G401.6 (cell line): ENCODE results near the gene MACF1.

Source experiments
- FAIRE-seq: peaks from 2 replicates; lab custom pipeline; 2012; peaks lifted over from hg19 to GRCh38; lab: Jason Lieb, UNC

Gene MACF1

GRCh38 chr1:39305555-39305954 is 101.1 kb downstream of the MACF1 start:
- FAIRE-seq = no peak

- no peak for FAIRE-seq
Measured at GRCh38 chr1:39310015-39310414, 105.5 kb downstream of the MACF1 start.

GRCh38 chr1:39310691-39311090 is 106.2 kb downstream of the MACF1 start:
- FAIRE-seq = no peak

GRCh38 chr1:39317111-39317510 is 112.6 kb downstream of the MACF1 start:
- FAIRE-seq = no peak

- FAIRE-seq = no peak
Measured at GRCh38 chr1:39317910-39318633, 113.6 kb downstream of the MACF1 start.

- no peak for FAIRE-seq
Measured at GRCh38 chr1:39321979-39322378, 117.5 kb downstream of the MACF1 start.

GRCh38 chr1:39322431-39322830 is 117.9 kb downstream of the MACF1 start:
- no peak for FAIRE-seq

GRCh38 chr1:39324888-39325287 is 120.4 kb downstream of the MACF1 start:
- no peak for FAIRE-seq

GRCh38 chr1:39326836-39327235 is 122.3 kb downstream of the MACF1 start:
- no peak for FAIRE-seq

GRCh38 chr1:39328095-39328494 is 123.6 kb downstream of the MACF1 start:
- FAIRE-seq = no peak

GRCh38 chr1:39328586-39329121 is 124.2 kb downstream of the MACF1 start:
- FAIRE-seq = no peak

- FAIRE-seq = no peak
Measured at GRCh38 chr1:39331647-39332046, 127.2 kb downstream of the MACF1 start.

- no peak for FAIRE-seq
Measured at GRCh38 chr1:39332291-39332690, 127.8 kb downstream of the MACF1 start.

GRCh38 chr1:39332828-39333227 is 128.3 kb downstream of the MACF1 start:
- no peak for FAIRE-seq

GRCh38 chr1:39333296-39333695 is 128.8 kb downstream of the MACF1 start:
- FAIRE-seq = no peak

- FAIRE-seq = no peak
Measured at GRCh38 chr1:39335216-39335615, 130.7 kb downstream of the MACF1 start.

GRCh38 chr1:39337067-39337466 is 132.6 kb downstream of the MACF1 start:
- FAIRE-seq = no peak

- FAIRE-seq = no peak
Measured at GRCh38 chr1:39342776-39343175, 138.3 kb downstream of the MACF1 start.

GRCh38 chr1:39344394-39345154 is 140.1 kb downstream of the MACF1 start:
- no peak for FAIRE-seq

- no peak for FAIRE-seq
Measured at GRCh38 chr1:39346872-39347271, 142.4 kb downstream of the MACF1 start.

- FAIRE-seq = no peak
Measured at GRCh38 chr1:39348278-39348677, 143.8 kb downstream of the MACF1 start.

- FAIRE-seq = no peak
Measured at GRCh38 chr1:39352881-39353280, 148.4 kb downstream of the MACF1 start.

- no peak for FAIRE-seq
Measured at GRCh38 chr1:39354572-39354971, 150.1 kb downstream of the MACF1 start.

GRCh38 chr1:39358491-39358890 is 154.0 kb downstream of the MACF1 start:
- no peak for FAIRE-seq
